PC-9 (cell line): ENCODE results near the gene WNT7A. TPM values are rescaled to one million over a fixed set of nuclear protein-coding genes. Genes with fewer than 3 reads are reported as not detected.

ENCODE experiments used
- BruUV-seq: library from RNA; stranded (reverse); fragments of 400-500 nt; replicated peaks from 2 replicates; lab custom pipeline; 2021; lab: Mats Ljungman, UMichigan
- CTCF ChIA-PET: fragments of 300-600 bp; sonication (Branson Sonifier 250); formaldehyde crosslinking; loops from one replicate; lab custom pipeline; 2022; ENCODE audit warnings: antibody characterized with exemption; lab: Charles Lee
- POLR2A ChIA-PET: fragments of 300-600 bp; sonication (Branson Sonifier 250); formaldehyde crosslinking; loops from one replicate; lab custom pipeline; 2022; ENCODE audit warnings: antibody characterized with exemption; ENCODE audit not compliant: unreplicated experiment; lab: Charles Lee
- DNase-seq, 2 experiments: peaks; one replicate each; pipeline versions ENCODE4 v3.0.0 to v3.0.0-alpha.2; 2015 to 2022; ENCODE audit warnings: mixed read lengths in 1 of 2
- H2AFZ ChIP-seq: fragments of 200-600 bp; sonication (generic); 2 replicates; pipeline ENCODE4 v1.8.1; 2017; ENCODE audit warnings: antibody characterized with exemption
- H3F3A ChIP-seq: fragments of 200-600 bp; sonication (generic); 2 replicates; pipeline ENCODE4 v1.8.1; 2017; ENCODE audit warnings: antibody characterized with exemption, mild to moderate bottlenecking, low read depth; ENCODE audit not compliant: insufficient read depth
- H3K27ac ChIP-seq: fragments of 200-600 bp; sonication (generic); 2 replicates; pipeline ENCODE4 v1.6.1; 2016; ENCODE audit warnings: mixed run types
- H3K27me3 ChIP-seq: fragments of 200-600 bp; sonication (generic); 2 replicates; pipeline ENCODE4 v1.6.1; 2016; ENCODE audit warnings: low read depth, mixed run types; ENCODE audit not compliant: insufficient read depth
- H3K36me3 ChIP-seq: fragments of 200-600 bp; sonication (generic); 2 replicates; pipeline ENCODE4 v1.6.1; 2016; ENCODE audit warnings: low read depth, mixed run types
- H3K4me1 ChIP-seq: fragments of 200-600 bp; sonication (generic); replicated peaks from 2 replicates; pipeline ENCODE4 v1.6.1; 2016; ENCODE audit warnings: mixed run types; ENCODE audit not compliant: insufficient read depth
- H3K4me2 ChIP-seq: fragments of 200-600 bp; sonication (generic); 2 replicates; pipeline ENCODE4 v1.6.1; 2017; ENCODE audit warnings: mixed run types
- H3K4me3 ChIP-seq: fragments of 200-600 bp; sonication (generic); 2 replicates; pipeline ENCODE4 v1.6.1; 2016; ENCODE audit warnings: mixed run types
- H3K79me2 ChIP-seq: fragments of 200-600 bp; sonication (generic); 2 replicates; pipeline ENCODE4 v1.6.1; 2017; ENCODE audit warnings: low read depth, mixed run types
- H3K9me2 ChIP-seq: fragments of 200-600 bp; sonication (generic); 2 replicates; pipeline ENCODE4 v1.8.1; 2017; ENCODE audit warnings: mild to moderate bottlenecking; ENCODE audit not compliant: insufficient read depth
- H3K9me3 ChIP-seq: fragments of 200-600 bp; sonication (generic); 2 replicates; pipeline ENCODE4 v1.8.1; 2016; ENCODE audit warnings: low read depth; ENCODE audit not compliant: insufficient read depth
- H4K20me1 ChIP-seq: fragments of 200-600 bp; sonication (generic); 2 replicates; pipeline ENCODE4 v1.8.1; 2017; ENCODE audit not compliant: insufficient read depth
- EZH2 ChIP-seq: fragments of 200-600 bp; sonication (generic); IDR thresholded peaks from 2 replicates; pipeline ENCODE4 v1.8.0; 2017; ENCODE audit warnings: antibody characterized with exemption, low read depth
- intact Hi-C: fragments of 100-400 bp; cut with micrococcal nuclease; formaldehyde crosslinking; loops from one replicate; pipeline ENCODE4 v1.10.0; 2022; ENCODE audit not compliant: unreplicated experiment
- total RNA-seq: library from RNA; stranded (reverse); gene quantifications from 2 replicates; pipeline ENCODE4 v1.2.3, GENCODE V29; 2021
- TF ChIP-seq, protein P1 (sequence below): fragments of 200-600 bp; sonication (generic); conservative IDR thresholded peaks from 2 replicates; pipeline ENCODE4 v1.6.1; 2017; ENCODE audit warnings: mixed run types, antibody characterized with exemption, mild to moderate bottlenecking, moderate library complexity

Gene WNT7A
- total RNA-seq, 1 experiment from 2014 or later, result 6.3 TPM

GRCh38 chr3:13888576-13888975, 8.7 kb upstream of the WNT7A start:
- Histone ChIP-seq H4K20me1 (no peaks in the 10 kb centered on the region), H3K36me3 (no peaks in the 10 kb centered on the region), H3K4me3 (no peak overlapping the region), H3K4me2 (no peak overlapping the region), H3K27me3 (no peaks in the 10 kb centered on the region), H3F3A (peaks cover under 1% of the 10 kb centered on the region; the same call in 1 of the 2 replicates), H3K27ac (no peak overlapping the region), H2AFZ (no peak overlapping the region), H3K4me1 (peaks cover 9% of the 10 kb centered on the region), H3K9me2 (no peaks in the 10 kb centered on the region), H3K79me2 (no peaks in the 10 kb centered on the region), H3K9me3 (no peaks in the 10 kb centered on the region)
- intact Hi-C loops, result loop anchor here (10.0 kb wide), 1 partner anchor 1014 kb away; no protein-coding TSS in a partner anchor
- no peak for DNase-seq
- BruUV-seq, result no TSS peak
- TF ChIP-seq, protein P1, sequence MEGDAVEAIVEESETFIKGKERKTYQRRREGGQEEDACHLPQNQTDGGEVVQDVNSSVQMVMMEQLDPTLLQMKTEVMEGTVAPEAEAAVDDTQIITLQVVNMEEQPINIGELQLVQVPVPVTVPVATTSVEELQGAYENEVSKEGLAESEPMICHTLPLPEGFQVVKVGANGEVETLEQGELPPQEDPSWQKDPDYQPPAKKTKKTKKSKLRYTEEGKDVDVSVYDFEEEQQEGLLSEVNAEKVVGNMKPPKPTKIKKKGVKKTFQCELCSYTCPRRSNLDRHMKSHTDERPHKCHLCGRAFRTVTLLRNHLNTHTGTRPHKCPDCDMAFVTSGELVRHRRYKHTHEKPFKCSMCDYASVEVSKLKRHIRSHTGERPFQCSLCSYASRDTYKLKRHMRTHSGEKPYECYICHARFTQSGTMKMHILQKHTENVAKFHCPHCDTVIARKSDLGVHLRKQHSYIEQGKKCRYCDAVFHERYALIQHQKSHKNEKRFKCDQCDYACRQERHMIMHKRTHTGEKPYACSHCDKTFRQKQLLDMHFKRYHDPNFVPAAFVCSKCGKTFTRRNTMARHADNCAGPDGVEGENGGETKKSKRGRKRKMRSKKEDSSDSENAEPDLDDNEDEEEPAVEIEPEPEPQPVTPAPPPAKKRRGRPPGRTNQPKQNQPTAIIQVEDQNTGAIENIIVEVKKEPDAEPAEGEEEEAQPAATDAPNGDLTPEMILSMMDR, result no peak
- TF ChIP-seq EZH2, result no peak
- ChIA-PET POLR2A (no interaction called here), CTCF (interaction anchor here (0.6 to 0.9 kb wide), 2 partner anchors 231 to 987 kb away, joined by 3 to 5 read pairs; no protein-coding TSS in a partner anchor)

- no peak overlapping the region for H3K27ac ChIP-seq
- H3K4me3 ChIP-seq, result no peak overlapping the region
- BruUV-seq, result no TSS peak
- no peaks in the 10 kb centered on the region for H4K20me1 ChIP-seq
- H3K4me1 ChIP-seq, result peaks cover 9% of the 10 kb centered on the region
- no peak overlapping the region for H3K4me2 ChIP-seq
- no peaks in the 10 kb centered on the region for H3K36me3 ChIP-seq
- H3K27me3 ChIP-seq, result no peaks in the 10 kb centered on the region
- intact Hi-C loops, result loop anchor here (10.0 kb wide), 1 partner anchor 1013 kb away; no protein-coding TSS in a partner anchor
- TF ChIP-seq, protein P1, result no peak
- ChIA-PET CTCF (interaction anchor here (0.6 to 0.9 kb wide), 2 partner anchors 230 to 988 kb away, joined by 3 to 5 read pairs; no protein-coding TSS in a partner anchor), POLR2A (no interaction called here)
- H3K9me2 ChIP-seq, result no peaks in the 10 kb centered on the region
- no peak overlapping the region for H2AFZ ChIP-seq
- no peaks in the 10 kb centered on the region; the same call in 1 of the 2 replicates for H3F3A ChIP-seq
- H3K9me3 ChIP-seq, result no peaks in the 10 kb centered on the region
- no peak for DNase-seq
- H3K79me2 ChIP-seq, result no peaks in the 10 kb centered on the region
Observed at GRCh38 chr3:13887495-13888300, 7.8 kb upstream of the WNT7A start.

GRCh38 chr3:13886593-13887129, 6.8 kb upstream of the WNT7A start:
- Histone ChIP-seq H3K9me3 (no peaks in the 10 kb centered on the region), H3F3A (no peaks in the 10 kb centered on the region; the same call in 1 of the 2 replicates), H3K79me2 (no peaks in the 10 kb centered on the region), H3K4me2 (no peak overlapping the region), H3K9me2 (no peaks in the 10 kb centered on the region), H3K36me3 (no peaks in the 10 kb centered on the region), H3K27ac (no peak overlapping the region), H2AFZ (no peak overlapping the region), H3K4me3 (no peak overlapping the region), H4K20me1 (no peaks in the 10 kb centered on the region), H3K27me3 (no peaks in the 10 kb centered on the region), H3K4me1 (peaks cover 9% of the 10 kb centered on the region)
- ChIA-PET CTCF (interaction anchor here (0.6 to 1.2 kb wide), 3 partner anchors 229 to 688 kb away, joined by 3 to 4 read pairs (median 3); no protein-coding TSS in a partner anchor), POLR2A (interaction anchor here (0.5 kb wide), 1 partner anchor 571 kb away, joined by 4 read pairs; no protein-coding TSS in a partner anchor)
- TF ChIP-seq, protein P1, result no peak
- no peak for TF ChIP-seq EZH2
- no TSS peak for BruUV-seq
- no peak for DNase-seq
- intact Hi-C loops, result loop anchor here (10.0 kb wide), 1 partner anchor 1012 kb away; no protein-coding TSS in a partner anchor
